Measurements from ENCODE around the gene IGSF5. TPM values are rescaled to one million over a fixed set of nuclear protein-coding genes. Genes with fewer than 3 reads are reported as not detected.

The IGSF5 gene
- total and polyA plus RNA-seq, 10 of the 15 experiments (the other 5 are each of a cell fraction or from before 2014, with no cell fraction given), result not detected

DNA sequence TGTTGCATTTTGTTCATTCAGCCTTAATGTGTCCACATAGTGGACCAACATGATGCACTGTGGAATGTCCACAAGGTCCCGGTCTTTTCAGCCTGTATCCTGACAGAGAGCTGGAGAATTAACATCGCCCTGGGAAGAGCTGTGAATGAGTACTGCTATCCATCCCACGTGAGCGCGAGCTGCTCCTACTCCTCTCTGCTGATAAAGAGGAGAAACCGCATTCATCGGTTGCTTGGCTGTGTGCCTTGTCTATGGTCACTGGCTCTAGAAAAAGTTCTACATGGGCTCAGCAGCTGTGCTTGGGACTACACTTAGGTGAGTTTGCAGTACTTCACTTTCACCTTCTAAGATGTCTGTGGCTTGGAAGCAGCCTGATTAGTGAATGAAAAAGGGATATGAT lies 31.1 kb upstream of the IGSF5 start (continued):
- TF ChIP-seq, protein P1, sequence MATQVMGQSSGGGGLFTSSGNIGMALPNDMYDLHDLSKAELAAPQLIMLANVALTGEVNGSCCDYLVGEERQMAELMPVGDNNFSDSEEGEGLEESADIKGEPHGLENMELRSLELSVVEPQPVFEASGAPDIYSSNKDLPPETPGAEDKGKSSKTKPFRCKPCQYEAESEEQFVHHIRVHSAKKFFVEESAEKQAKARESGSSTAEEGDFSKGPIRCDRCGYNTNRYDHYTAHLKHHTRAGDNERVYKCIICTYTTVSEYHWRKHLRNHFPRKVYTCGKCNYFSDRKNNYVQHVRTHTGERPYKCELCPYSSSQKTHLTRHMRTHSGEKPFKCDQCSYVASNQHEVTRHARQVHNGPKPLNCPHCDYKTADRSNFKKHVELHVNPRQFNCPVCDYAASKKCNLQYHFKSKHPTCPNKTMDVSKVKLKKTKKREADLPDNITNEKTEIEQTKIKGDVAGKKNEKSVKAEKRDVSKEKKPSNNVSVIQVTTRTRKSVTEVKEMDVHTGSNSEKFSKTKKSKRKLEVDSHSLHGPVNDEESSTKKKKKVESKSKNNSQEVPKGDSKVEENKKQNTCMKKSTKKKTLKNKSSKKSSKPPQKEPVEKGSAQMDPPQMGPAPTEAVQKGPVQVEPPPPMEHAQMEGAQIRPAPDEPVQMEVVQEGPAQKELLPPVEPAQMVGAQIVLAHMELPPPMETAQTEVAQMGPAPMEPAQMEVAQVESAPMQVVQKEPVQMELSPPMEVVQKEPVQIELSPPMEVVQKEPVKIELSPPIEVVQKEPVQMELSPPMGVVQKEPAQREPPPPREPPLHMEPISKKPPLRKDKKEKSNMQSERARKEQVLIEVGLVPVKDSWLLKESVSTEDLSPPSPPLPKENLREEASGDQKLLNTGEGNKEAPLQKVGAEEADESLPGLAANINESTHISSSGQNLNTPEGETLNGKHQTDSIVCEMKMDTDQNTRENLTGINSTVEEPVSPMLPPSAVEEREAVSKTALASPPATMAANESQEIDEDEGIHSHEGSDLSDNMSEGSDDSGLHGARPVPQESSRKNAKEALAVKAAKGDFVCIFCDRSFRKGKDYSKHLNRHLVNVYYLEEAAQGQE (IDR thresholded peaks at IDR 0.05; ENCODE audit: low read depth, low read length), result no peak
- TF ChIP-seq CREB1 (IDR thresholded peaks at IDR 0.05; ENCODE audit: low read depth) (no peak), POLR2A (IDR thresholded peaks at IDR 0.05; ENCODE audit: low read depth, low read length) (no peak), EED (IDR thresholded peaks at IDR 0.05; ENCODE audit: low read depth) (no peak), PAX5 (IDR thresholded peaks at IDR 0.05; ENCODE audit: borderline replicate concordance, low read depth, low read length) (no peak), POU2F2 (IDR thresholded peaks at IDR 0.05; ENCODE audit: borderline replicate concordance, low read depth, low read length) (no peak), TAF1 (IDR thresholded peaks at IDR 0.05; ENCODE audit: borderline replicate concordance, low read depth, low read length) (no peak)
- TF ChIP-seq, protein P2, sequence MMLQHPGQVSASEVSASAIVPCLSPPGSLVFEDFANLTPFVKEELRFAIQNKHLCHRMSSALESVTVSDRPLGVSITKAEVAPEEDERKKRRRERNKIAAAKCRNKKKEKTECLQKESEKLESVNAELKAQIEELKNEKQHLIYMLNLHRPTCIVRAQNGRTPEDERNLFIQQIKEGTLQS (IDR thresholded peaks at IDR 0.05; ENCODE audit: borderline replicate concordance, extremely low read depth, low read depth, low read length), result no peak
- TF ChIP-seq, protein P3, sequence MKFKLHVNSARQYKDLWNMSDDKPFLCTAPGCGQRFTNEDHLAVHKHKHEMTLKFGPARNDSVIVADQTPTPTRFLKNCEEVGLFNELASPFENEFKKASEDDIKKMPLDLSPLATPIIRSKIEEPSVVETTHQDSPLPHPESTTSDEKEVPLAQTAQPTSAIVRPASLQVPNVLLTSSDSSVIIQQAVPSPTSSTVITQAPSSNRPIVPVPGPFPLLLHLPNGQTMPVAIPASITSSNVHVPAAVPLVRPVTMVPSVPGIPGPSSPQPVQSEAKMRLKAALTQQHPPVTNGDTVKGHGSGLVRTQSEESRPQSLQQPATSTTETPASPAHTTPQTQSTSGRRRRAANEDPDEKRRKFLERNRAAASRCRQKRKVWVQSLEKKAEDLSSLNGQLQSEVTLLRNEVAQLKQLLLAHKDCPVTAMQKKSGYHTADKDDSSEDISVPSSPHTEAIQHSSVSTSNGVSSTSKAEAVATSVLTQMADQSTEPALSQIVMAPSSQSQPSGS (IDR thresholded peaks at IDR 0.05; ENCODE audit: low read length), result no peak
- TF ChIP-seq, protein P4, sequence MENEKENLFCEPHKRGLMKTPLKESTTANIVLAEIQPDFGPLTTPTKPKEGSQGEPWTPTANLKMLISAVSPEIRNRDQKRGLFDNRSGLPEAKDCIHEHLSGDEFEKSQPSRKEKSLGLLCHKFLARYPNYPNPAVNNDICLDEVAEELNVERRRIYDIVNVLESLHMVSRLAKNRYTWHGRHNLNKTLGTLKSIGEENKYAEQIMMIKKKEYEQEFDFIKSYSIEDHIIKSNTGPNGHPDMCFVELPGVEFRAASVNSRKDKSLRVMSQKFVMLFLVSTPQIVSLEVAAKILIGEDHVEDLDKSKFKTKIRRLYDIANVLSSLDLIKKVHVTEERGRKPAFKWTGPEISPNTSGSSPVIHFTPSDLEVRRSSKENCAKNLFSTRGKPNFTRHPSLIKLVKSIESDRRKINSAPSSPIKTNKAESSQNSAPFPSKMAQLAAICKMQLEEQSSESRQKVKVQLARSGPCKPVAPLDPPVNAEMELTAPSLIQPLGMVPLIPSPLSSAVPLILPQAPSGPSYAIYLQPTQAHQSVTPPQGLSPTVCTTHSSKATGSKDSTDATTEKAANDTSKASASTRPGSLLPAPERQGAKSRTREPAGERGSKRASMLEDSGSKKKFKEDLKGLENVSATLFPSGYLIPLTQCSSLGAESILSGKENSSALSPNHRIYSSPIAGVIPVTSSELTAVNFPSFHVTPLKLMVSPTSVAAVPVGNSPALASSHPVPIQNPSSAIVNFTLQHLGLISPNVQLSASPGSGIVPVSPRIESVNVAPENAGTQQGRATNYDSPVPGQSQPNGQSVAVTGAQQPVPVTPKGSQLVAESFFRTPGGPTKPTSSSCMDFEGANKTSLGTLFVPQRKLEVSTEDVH (IDR thresholded peaks at IDR 0.05; ENCODE audit: low read depth, partially characterized antibody), result no peak
- TF ChIP-seq, protein P5, sequence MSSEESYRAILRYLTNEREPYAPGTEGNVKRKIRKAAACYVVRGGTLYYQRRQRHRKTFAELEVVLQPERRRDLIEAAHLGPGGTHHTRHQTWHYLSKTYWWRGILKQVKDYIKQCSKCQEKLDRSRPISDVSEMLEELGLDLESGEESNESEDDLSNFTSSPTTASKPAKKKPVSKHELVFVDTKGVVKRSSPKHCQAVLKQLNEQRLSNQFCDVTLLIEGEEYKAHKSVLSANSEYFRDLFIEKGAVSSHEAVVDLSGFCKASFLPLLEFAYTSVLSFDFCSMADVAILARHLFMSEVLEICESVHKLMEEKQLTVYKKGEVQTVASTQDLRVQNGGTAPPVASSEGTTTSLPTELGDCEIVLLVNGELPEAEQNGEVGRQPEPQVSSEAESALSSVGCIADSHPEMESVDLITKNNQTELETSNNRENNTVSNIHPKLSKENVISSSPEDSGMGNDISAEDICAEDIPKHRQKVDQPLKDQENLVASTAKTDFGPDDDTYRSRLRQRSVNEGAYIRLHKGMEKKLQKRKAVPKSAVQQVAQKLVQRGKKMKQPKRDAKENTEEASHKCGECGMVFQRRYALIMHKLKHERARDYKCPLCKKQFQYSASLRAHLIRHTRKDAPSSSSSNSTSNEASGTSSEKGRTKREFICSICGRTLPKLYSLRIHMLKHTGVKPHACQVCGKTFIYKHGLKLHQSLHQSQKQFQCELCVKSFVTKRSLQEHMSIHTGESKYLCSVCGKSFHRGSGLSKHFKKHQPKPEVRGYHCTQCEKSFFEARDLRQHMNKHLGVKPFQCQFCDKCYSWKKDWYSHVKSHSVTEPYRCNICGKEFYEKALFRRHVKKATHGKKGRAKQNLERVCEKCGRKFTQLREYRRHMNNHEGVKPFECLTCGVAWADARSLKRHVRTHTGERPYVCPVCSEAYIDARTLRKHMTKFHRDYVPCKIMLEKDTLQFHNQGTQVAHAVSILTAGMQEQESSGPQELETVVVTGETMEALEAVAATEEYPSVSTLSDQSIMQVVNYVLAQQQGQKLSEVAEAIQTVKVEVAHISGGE (CRISPR knock-in tag; IDR thresholded peaks at IDR 0.05), result no peak

Data from GM12878 (cell line).